ENCODE data around the gene ZNF311. TPM values are rescaled to one million over a fixed set of nuclear protein-coding genes. Genes with fewer than 3 reads are reported as not detected.
"Not testable (repeated sequence)": the region's sequence is repeated elsewhere in the genome, so short reads cannot be mapped to it uniquely, and the experiment has no call there.

ZNF311 gene
- total RNA-seq, 2 experiments from 2014 or later = 0.61 to 0.65 TPM

- ChIA-PET CTCF (interaction anchor here (0.9 kb wide), 1 partner anchor 31 kb away, joined by 4 read pairs; no protein-coding TSS in a partner anchor), POLR2A (no interaction called here)
Observed at GRCh38 chr6:28985462-28986164, 19.5 kb downstream of the ZNF311 start.

DNA sequence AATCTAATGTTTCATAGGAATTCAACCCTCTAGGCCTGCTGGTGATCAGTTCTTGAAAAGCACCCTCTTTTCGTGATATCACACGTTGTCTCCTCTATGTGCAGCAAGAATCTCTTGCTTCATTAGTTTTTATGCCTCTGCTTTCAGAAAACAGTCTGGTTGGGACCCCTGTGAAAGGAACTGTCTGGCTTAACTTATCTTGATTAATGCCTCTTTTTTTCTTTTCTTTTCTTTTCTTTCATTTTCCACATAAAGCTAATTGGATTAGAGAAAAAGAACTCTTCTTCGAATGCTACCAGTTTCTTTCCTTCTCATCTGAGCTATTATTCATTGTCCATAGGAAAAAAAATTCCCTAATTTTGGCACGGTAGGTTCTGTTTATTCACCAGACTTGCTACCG is 21.3 kb downstream of the ZNF311 start:
- ChIA-PET CTCF (interaction anchor here (0.6 to 0.7 kb wide), 4 partner anchors 122 to 1796 kb away, joined by 4 to 5 read pairs (median 4); no protein-coding TSS in a partner anchor), POLR2A (interaction anchor here (0.6 kb wide), 1 partner anchor 236 kb away, joined by 4 read pairs; no protein-coding TSS in a partner anchor)

GRCh38 chr6:28982476-28983266 is 22.4 kb downstream of the ZNF311 start:
- ChIA-PET POLR2A (no interaction called here), CTCF (interaction anchor here (1.2 to 1.6 kb wide), 3 partner anchors 13 to 63 kb away, joined by 3 to 7 read pairs (median 3); no protein-coding TSS in a partner anchor)

GRCh38 chr6:28981833-28982475 is 23.2 kb downstream of the ZNF311 start:
- POLR2A ChIA-PET = interaction anchor here (0.8 kb wide), 1 partner anchor 1144 kb away, joined by 3 read pairs; a partner anchor contains a TSS
- CTCF ChIA-PET = interaction anchor here (1.0 to 1.6 kb wide), 3 partner anchors 35 to 144 kb away, joined by 3 to 7 read pairs (median 5); no protein-coding TSS in a partner anchor

DNA sequence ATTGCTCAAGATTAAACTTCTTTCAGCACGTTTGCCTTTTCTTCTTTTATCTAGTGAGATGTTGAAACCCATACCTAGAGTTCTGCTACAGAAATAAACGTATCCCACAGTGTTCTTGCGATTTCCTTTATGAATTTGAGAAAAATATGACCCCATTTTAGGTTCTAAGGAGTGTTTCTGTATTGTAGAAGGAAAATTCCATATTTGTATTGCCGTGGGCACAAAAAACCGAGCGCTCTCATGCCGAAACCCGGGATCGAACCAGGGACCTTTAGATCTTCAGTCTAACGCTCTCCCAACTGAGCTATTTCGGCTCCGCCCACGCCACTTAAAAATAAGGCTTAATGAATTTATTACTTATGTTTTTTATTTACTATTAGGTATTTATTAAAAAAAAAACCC is 23.7 kb downstream of the ZNF311 start:
- ChIA-PET CTCF (interaction anchor here (0.9 to 1.2 kb wide), 4 partner anchors 10 to 144 kb away, joined by 3 to 5 read pairs (median 3); no protein-coding TSS in a partner anchor), POLR2A (interaction anchor here (0.8 kb wide), 1 partner anchor 1143 kb away, joined by 3 read pairs; a partner anchor contains a TSS)

- ChIA-PET POLR2A (interaction anchor here (0.6 to 0.8 kb wide), 2 partner anchors 191 to 1143 kb away, joined by 3 read pairs; a partner anchor contains a TSS), CTCF (interaction anchor here (0.9 to 1.0 kb wide), 3 partner anchors 10 to 143 kb away, joined by 3 to 5 read pairs (median 3); no protein-coding TSS in a partner anchor)
Observed at GRCh38 chr6:28980852-28981430, 24.2 kb downstream of the ZNF311 start.

- ChIA-PET CTCF (interaction anchor here (1.0 kb wide), 1 partner anchor 139 kb away, joined by 3 read pairs; no protein-coding TSS in a partner anchor), POLR2A (interaction anchor here (0.6 kb wide), 1 partner anchor 190 kb away, joined by 3 read pairs; no protein-coding TSS in a partner anchor)
Observed at GRCh38 chr6:28980137-28980851, 24.8 kb downstream of the ZNF311 start.

GRCh38 chr6:28979679-28980078 is 25.4 kb downstream of the ZNF311 start:
- ChIA-PET POLR2A (no interaction called here), CTCF (no interaction called here)

- ChIA-PET POLR2A (no interaction called here), CTCF (no interaction called here)
Observed at GRCh38 chr6:28978959-28979561, 26.1 kb downstream of the ZNF311 start.

DNA sequence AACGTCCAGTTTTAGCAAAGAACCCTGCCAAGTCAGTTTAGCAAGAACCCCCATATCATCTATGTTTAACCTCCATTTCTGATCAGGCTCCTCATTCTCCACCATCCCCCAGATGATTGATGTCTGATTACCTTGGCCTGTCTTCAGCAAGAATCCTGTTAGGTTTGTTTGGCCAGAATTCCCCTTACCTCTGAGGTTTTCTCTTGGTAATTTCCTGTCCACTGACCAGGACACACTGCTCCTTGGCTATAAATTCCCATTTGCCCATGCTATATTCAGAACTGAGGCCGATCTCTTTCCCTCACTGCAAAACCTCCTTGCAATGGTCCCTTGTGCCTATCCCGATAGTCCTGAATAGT is 27.0 kb downstream of the ZNF311 start:
- ChIA-PET CTCF (no interaction called here), POLR2A (no interaction called here)

DNA sequence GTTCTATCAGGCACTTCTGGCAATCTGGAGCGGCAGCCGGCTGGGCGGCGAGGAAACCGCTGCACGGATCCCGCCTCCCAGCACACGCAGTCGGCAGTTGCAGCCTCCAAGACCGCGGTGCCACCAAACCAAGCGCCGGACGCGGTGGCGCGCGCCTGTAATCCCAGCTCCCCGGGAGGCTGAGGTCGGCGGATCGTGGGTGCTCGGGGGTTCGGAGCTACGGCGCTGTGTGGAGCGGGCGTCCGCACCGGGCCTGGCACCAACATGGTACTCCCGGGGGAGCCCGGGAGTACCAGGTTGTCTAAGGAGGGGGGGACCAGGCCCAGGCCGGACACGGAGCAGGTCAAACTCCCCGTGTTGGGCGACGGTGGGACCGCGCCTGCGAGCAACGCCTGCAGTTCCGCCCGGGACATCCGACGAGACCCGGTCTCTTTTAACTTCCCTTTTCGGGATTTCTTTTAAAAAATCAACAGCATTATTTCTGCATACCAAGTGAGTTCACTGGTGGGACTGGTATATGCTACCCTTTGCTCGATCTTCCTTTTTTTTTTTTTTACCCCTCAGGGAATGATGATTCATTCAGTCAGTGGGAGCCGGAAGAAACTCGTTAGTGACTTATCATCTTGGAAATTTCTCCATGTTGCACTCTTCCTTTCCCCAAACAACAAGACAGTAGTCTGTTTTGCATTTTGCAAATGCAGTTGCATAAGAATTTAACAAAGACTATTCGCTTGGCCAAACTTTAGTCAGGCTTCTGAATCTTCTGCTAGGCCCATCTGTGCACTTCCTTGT is 27.6 kb downstream of the ZNF311 start:
- ChIA-PET POLR2A (interaction anchor here (0.6 kb wide), 1 partner anchor 90 kb away, joined by 5 read pairs; no protein-coding TSS in a partner anchor), CTCF (interaction anchor here (1.2 kb wide), 1 partner anchor 39 kb away, joined by 3 read pairs; no protein-coding TSS in a partner anchor)

- CTCF ChIA-PET = interaction anchor here (1.2 kb wide), 1 partner anchor 38 kb away, joined by 3 read pairs; no protein-coding TSS in a partner anchor
- POLR2A ChIA-PET = no interaction called here
Observed at GRCh38 chr6:28976677-28977076, 28.4 kb downstream of the ZNF311 start.

GRCh38 chr6:28974505-28974904 is 30.6 kb downstream of the ZNF311 start:
- ChIA-PET POLR2A (no interaction called here), CTCF (no interaction called here)

DNA sequence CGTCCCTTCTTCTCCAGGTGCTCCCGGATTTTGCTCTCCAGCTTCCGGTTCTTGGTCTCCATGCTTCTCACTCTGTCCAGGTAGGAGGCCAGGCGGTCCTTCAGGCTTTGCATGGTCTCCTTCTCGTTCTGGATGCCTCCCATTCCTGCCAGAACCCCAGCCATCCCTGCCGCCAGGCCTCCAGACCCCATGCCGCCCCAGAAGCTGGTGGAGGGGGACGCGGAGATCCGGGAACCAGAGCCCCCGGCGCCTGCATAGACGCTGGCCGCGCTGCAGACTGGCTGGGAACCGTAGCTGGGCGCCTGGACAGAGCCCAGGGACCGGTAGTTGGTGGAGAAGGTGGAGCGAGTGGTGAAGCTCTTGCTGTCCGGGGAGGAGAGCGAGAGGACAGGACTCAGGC is 35.1 kb downstream of the ZNF311 start:
- POLR2A ChIA-PET, CTCF ChIA-PET: not testable (repeated sequence)

GRCh38 chr6:28969129-28969528 is 36.0 kb downstream of the ZNF311 start:
- ChIA-PET POLR2A (no interaction called here), CTCF (no interaction called here)

- POLR2A ChIA-PET = no interaction called here
- CTCF ChIA-PET = no interaction called here
Observed at GRCh38 chr6:28968476-28968875, 36.6 kb downstream of the ZNF311 start.

DNA sequence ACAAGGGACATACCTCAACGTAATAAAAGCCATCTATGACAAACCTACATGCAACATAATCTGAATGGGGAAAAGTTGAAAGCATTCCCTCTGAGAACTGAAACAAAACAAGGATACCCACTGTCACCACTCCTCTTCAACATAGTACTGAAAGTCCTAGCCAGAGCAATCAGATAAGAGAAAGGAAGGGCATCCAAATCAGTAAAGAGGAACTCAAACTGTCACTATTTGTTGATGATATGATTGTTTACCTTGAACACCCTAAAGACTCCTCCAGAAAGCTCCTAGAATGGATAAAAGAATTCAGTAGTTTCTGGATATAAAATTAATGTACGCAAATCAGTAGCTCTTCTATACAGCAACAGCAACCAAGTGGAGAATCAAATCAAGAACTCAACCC is 39.4 kb downstream of the ZNF311 start:
- POLR2A ChIA-PET = no interaction called here

More for the DNA sequence above, 39.4 kb downstream of the ZNF311 start:
- CTCF ChIA-PET = no interaction called here
